WTC11 (cell line): Measurements from ENCODE around the gene ZNF385A. TPM values are rescaled to one million over a fixed set of nuclear protein-coding genes. Genes with fewer than 3 reads are reported as not detected.

ENCODE experiments used
- ATAC-seq: fragments of 200-7000 bp; cut with Tn5 transposase; 2 replicates; pipeline ENCODE4 v1.10.0; 2021; ENCODE audit warnings: mild to moderate bottlenecking, moderate library complexity
- CTCF ChIA-PET: fragments of 300-600 bp; sonication (Branson Sonifier 250); formaldehyde crosslinking; loops from one replicate; lab custom pipeline; 2021; ENCODE audit warnings: antibody characterized with exemption; lab: Charles Lee
- POLR2A ChIA-PET: fragments of 350-600 bp; sonication (Branson Sonifier 250); formaldehyde crosslinking; loops from one replicate; lab custom pipeline; 2021; ENCODE audit warnings: antibody characterized with exemption; lab: Charles Lee
- DNase-seq: peaks from one replicate; pipeline ENCODE4 v3.0.0; 2021; ENCODE audit warnings: low spot score
- H3K27ac Mint-ChIP-seq: 2 replicates; pipeline ENCODE4 v1.8.0; 2021; ENCODE audit warnings: mixed read lengths
- H3K27me3 Mint-ChIP-seq: 2 replicates; pipeline ENCODE4 v1.8.0; 2021; ENCODE audit warnings: low read depth, mild to moderate bottlenecking, moderate library complexity, mixed read lengths
- H3K36me3 Mint-ChIP-seq: 2 replicates; pipeline ENCODE4 v1.8.0; 2021; ENCODE audit warnings: mixed read lengths
- H3K4me1 Mint-ChIP-seq: 2 replicates; pipeline ENCODE4 v1.8.0; 2022; ENCODE audit warnings: mixed read lengths
- H3K4me3 Mint-ChIP-seq: 2 replicates; pipeline ENCODE4 v1.8.0; 2021; ENCODE audit warnings: mild to moderate bottlenecking, moderate library complexity, mixed read lengths
- H3K9me3 Mint-ChIP-seq: 2 replicates; pipeline ENCODE4 v1.8.0; 2021; ENCODE audit warnings: mixed read lengths
- CBFB ChIP-seq: sonication (generic); formaldehyde crosslinking; IDR thresholded peaks from 2 replicates; pipeline ENCODE4 v1.8.1; 2022; ENCODE audit warnings: mild to moderate bottlenecking, low read depth, missing genetic modification reagents
- GRHL2 ChIP-seq: fragments of 250-450 bp; sonication (Bioruptor Pico); IDR thresholded peaks from 2 replicates; pipeline ENCODE4 v1.8.0; 2022; ENCODE audit warnings: mild to moderate bottlenecking, moderate library complexity; ENCODE audit not compliant: insufficient replicate concordance, severe bottlenecking
- PREB ChIP-seq: sonication (generic); formaldehyde crosslinking; IDR thresholded peaks from 2 replicates; pipeline ENCODE4 v1.8.1; 2022; ENCODE audit warnings: mild to moderate bottlenecking, missing genetic modification reagents, moderate library complexity, borderline replicate concordance
- RELA ChIP-seq: sonication (generic); formaldehyde crosslinking; IDR thresholded peaks from 2 replicates; pipeline ENCODE4 v1.8.1; 2022; ENCODE audit warnings: missing genetic modification reagents, mild to moderate bottlenecking, borderline replicate concordance
- TEAD4 ChIP-seq: sonication (generic); formaldehyde crosslinking; IDR thresholded peaks from 2 replicates; pipeline ENCODE4 v1.8.0; 2022; ENCODE audit warnings: mild to moderate bottlenecking, missing genetic modification reagents
- USF1 ChIP-seq: sonication (generic); formaldehyde crosslinking; IDR thresholded peaks from 2 replicates; pipeline ENCODE4 v1.8.0; 2022; ENCODE audit warnings: mild to moderate bottlenecking, missing genetic modification reagents
- USF2 ChIP-seq: sonication (generic); formaldehyde crosslinking; IDR thresholded peaks from 2 replicates; pipeline ENCODE4 v1.8.1; 2023; ENCODE audit warnings: mild to moderate bottlenecking, missing genetic modification reagents, moderate library complexity
- ZNF138 ChIP-seq: sonication (generic); formaldehyde crosslinking; conservative IDR thresholded peaks from 2 replicates; pipeline ENCODE4 v1.8.1; 2022; ENCODE audit warnings: mild to moderate bottlenecking, moderate library complexity, missing genetic modification reagents
- ZNF219 ChIP-seq: sonication (generic); formaldehyde crosslinking; IDR thresholded peaks from 2 replicates; pipeline ENCODE4 v1.8.0; 2023; ENCODE audit warnings: missing genetic modification reagents, mild to moderate bottlenecking, borderline replicate concordance
- ZNF416 ChIP-seq: fragments of 250-450 bp; sonication (Bioruptor Pico); IDR thresholded peaks from 2 replicates; pipeline ENCODE4 v1.9.0; 2021; ENCODE audit warnings: mild to moderate bottlenecking, inconsistent platforms
- ZSCAN18 ChIP-seq: fragments of 250-450 bp; sonication (Bioruptor Pico); IDR thresholded peaks from 2 replicates; pipeline ENCODE4 v2.1.2; 2022; ENCODE audit warnings: mild to moderate bottlenecking, moderate library complexity
- total RNA-seq: library from RNA; stranded (reverse); gene quantifications from 3 replicates; pipeline ENCODE4 v1.2.3, GENCODE V29; 2021
- TF ChIP-seq, protein P1 (sequence below): fragments of 250-450 bp; sonication (Bioruptor Pico); IDR thresholded peaks from 2 replicates; pipeline ENCODE4 v1.8.0; 2021; ENCODE audit warnings: mild to moderate bottlenecking
- TF ChIP-seq, protein P2 (sequence below): fragments of 250-450 bp; sonication (Bioruptor Pico); IDR thresholded peaks from 2 replicates; pipeline ENCODE4 v1.9.0; 2021; ENCODE audit warnings: mild to moderate bottlenecking
- TF ChIP-seq, protein P3 (sequence below): sonication (generic); formaldehyde crosslinking; IDR thresholded peaks from 2 replicates; pipeline ENCODE4 v1.8.1; 2023; ENCODE audit warnings: mild to moderate bottlenecking, missing genetic modification reagents
- TF ChIP-seq, protein P4 (sequence below): sonication (generic); formaldehyde crosslinking; IDR thresholded peaks from 2 replicates; pipeline ENCODE4 v1.8.0; 2022; ENCODE audit warnings: missing genetic modification reagents
- TF ChIP-seq, protein P5 (sequence below): fragments of 200-600 bp; IDR thresholded peaks from 2 replicates; pipeline ENCODE4 v1.8.0; 2022; ENCODE audit warnings: antibody characterized with exemption

ZNF385A gene
- total RNA-seq, 1 experiment from 2014 or later: 23.5 TPM

DNA sequence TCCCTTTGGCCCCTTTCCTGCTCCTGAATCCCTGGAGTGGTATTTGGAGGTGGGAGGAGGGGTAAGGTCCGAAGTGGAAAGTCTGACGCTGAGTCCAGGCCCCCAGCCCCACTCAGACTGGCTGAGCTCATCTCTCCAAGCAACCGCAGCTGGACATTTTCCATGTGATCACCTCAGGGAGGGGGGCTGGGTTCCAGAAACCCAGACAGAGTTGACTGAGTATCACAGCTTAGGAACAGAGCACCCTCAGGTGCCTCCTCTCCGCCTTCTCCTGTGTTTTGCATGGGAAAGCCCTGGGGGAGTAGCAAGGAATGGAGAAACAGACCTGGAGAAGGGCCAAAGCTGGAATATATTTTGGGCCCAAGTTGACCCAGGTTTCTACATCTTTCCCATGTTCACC is 42.6 kb upstream of the ZNF385A start:
- ChIA-PET POLR2A (interaction anchor here (0.6 to 1.6 kb wide), 2 partner anchors 15 to 140 kb away, joined by 4 read pairs; no protein-coding TSS in a partner anchor), CTCF (interaction anchor here (1.3 to 12.5 kb wide), 9 partner anchors 7 to 102 kb away, joined by 3 to 230 read pairs (median 8); partner anchors contain the start of gene COPZ1)
- Mint-ChIP-seq H3K27me3 (peaks cover 93% of the 10 kb centered on the region), H3K36me3 (no peaks in the 10 kb centered on the region), H3K4me3 (no peak overlapping the region), H3K4me1 (peaks cover 46% of the 10 kb centered on the region), H3K27ac (no peak overlapping the region), H3K9me3 (no peaks in the 10 kb centered on the region)
- ATAC-seq: no peak
- no peak for DNase-seq
- TF ChIP-seq CBFB (CRISPR knock-in tag): no peak

GRCh38 chr12:54426690-54427089 is 42.2 kb upstream of the ZNF385A start:
- TF ChIP-seq, protein P1, sequence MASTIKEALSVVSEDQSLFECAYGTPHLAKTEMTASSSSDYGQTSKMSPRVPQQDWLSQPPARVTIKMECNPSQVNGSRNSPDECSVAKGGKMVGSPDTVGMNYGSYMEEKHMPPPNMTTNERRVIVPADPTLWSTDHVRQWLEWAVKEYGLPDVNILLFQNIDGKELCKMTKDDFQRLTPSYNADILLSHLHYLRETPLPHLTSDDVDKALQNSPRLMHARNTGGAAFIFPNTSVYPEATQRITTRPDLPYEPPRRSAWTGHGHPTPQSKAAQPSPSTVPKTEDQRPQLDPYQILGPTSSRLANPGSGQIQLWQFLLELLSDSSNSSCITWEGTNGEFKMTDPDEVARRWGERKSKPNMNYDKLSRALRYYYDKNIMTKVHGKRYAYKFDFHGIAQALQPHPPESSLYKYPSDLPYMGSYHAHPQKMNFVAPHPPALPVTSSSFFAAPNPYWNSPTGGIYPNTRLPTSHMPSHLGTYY (CRISPR knock-in tag): no peak
- no peak for TF ChIP-seq ZSCAN18 (CRISPR knock-in tag)
- TF ChIP-seq GRHL2 (CRISPR knock-in tag): no peak
- TF ChIP-seq RELA (CRISPR knock-in tag): no peak
- TF ChIP-seq, protein P2, sequence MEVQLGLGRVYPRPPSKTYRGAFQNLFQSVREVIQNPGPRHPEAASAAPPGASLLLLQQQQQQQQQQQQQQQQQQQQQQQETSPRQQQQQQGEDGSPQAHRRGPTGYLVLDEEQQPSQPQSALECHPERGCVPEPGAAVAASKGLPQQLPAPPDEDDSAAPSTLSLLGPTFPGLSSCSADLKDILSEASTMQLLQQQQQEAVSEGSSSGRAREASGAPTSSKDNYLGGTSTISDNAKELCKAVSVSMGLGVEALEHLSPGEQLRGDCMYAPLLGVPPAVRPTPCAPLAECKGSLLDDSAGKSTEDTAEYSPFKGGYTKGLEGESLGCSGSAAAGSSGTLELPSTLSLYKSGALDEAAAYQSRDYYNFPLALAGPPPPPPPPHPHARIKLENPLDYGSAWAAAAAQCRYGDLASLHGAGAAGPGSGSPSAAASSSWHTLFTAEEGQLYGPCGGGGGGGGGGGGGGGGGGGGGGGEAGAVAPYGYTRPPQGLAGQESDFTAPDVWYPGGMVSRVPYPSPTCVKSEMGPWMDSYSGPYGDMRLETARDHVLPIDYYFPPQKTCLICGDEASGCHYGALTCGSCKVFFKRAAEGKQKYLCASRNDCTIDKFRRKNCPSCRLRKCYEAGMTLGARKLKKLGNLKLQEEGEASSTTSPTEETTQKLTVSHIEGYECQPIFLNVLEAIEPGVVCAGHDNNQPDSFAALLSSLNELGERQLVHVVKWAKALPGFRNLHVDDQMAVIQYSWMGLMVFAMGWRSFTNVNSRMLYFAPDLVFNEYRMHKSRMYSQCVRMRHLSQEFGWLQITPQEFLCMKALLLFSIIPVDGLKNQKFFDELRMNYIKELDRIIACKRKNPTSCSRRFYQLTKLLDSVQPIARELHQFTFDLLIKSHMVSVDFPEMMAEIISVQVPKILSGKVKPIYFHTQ (CRISPR knock-in tag): no peak
- no peak for TF ChIP-seq ZNF138 (CRISPR knock-in tag)
- no peak for TF ChIP-seq PREB (CRISPR knock-in tag)
- TF ChIP-seq, protein P3, sequence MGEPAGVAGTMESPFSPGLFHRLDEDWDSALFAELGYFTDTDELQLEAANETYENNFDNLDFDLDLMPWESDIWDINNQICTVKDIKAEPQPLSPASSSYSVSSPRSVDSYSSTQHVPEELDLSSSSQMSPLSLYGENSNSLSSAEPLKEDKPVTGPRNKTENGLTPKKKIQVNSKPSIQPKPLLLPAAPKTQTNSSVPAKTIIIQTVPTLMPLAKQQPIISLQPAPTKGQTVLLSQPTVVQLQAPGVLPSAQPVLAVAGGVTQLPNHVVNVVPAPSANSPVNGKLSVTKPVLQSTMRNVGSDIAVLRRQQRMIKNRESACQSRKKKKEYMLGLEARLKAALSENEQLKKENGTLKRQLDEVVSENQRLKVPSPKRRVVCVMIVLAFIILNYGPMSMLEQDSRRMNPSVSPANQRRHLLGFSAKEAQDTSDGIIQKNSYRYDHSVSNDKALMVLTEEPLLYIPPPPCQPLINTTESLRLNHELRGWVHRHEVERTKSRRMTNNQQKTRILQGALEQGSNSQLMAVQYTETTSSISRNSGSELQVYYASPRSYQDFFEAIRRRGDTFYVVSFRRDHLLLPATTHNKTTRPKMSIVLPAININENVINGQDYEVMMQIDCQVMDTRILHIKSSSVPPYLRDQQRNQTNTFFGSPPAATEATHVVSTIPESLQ (CRISPR knock-in tag): no peak
- TF ChIP-seq TEAD4: no peak
- TF ChIP-seq, protein P4, sequence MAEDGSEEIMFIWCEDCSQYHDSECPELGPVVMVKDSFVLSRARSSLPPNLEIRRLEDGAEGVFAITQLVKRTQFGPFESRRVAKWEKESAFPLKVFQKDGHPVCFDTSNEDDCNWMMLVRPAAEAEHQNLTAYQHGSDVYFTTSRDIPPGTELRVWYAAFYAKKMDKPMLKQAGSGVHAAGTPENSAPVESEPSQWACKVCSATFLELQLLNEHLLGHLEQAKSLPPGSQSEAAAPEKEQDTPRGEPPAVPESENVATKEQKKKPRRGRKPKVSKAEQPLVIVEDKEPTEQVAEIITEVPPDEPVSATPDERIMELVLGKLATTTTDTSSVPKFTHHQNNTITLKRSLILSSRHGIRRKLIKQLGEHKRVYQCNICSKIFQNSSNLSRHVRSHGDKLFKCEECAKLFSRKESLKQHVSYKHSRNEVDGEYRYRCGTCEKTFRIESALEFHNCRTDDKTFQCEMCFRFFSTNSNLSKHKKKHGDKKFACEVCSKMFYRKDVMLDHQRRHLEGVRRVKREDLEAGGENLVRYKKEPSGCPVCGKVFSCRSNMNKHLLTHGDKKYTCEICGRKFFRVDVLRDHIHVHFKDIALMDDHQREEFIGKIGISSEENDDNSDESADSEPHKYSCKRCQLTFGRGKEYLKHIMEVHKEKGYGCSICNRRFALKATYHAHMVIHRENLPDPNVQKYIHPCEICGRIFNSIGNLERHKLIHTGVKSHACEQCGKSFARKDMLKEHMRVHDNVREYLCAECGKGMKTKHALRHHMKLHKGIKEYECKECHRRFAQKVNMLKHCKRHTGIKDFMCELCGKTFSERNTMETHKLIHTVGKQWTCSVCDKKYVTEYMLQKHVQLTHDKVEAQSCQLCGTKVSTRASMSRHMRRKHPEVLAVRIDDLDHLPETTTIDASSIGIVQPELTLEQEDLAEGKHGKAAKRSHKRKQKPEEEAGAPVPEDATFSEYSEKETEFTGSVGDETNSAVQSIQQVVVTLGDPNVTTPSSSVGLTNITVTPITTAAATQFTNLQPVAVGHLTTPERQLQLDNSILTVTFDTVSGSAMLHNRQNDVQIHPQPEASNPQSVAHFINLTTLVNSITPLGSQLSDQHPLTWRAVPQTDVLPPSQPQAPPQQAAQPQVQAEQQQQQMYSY (CRISPR knock-in tag): no peak
- TF ChIP-seq ZNF416: no peak
- TF ChIP-seq, protein P5, sequence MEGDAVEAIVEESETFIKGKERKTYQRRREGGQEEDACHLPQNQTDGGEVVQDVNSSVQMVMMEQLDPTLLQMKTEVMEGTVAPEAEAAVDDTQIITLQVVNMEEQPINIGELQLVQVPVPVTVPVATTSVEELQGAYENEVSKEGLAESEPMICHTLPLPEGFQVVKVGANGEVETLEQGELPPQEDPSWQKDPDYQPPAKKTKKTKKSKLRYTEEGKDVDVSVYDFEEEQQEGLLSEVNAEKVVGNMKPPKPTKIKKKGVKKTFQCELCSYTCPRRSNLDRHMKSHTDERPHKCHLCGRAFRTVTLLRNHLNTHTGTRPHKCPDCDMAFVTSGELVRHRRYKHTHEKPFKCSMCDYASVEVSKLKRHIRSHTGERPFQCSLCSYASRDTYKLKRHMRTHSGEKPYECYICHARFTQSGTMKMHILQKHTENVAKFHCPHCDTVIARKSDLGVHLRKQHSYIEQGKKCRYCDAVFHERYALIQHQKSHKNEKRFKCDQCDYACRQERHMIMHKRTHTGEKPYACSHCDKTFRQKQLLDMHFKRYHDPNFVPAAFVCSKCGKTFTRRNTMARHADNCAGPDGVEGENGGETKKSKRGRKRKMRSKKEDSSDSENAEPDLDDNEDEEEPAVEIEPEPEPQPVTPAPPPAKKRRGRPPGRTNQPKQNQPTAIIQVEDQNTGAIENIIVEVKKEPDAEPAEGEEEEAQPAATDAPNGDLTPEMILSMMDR: no peak
- no peak for TF ChIP-seq ZNF219 (CRISPR knock-in tag)
- TF ChIP-seq USF2 (CRISPR knock-in tag): no peak
- TF ChIP-seq USF1 (CRISPR knock-in tag): no peak
- CTCF ChIA-PET: interaction anchor here (1.5 to 12.5 kb wide), 3 partner anchors 12 to 48 kb away, joined by 4 to 230 read pairs (median 15); no protein-coding TSS in a partner anchor
- H3K27me3 Mint-ChIP-seq: peaks cover 93% of the 10 kb centered on the region
- H3K4me1 Mint-ChIP-seq: peaks cover 45% of the 10 kb centered on the region
- DNase-seq: no peak
- POLR2A ChIA-PET: interaction anchor here (1.6 kb wide), 1 partner anchor 15 kb away, joined by 4 read pairs; no protein-coding TSS in a partner anchor
- no peaks in the 10 kb centered on the region for H3K9me3 Mint-ChIP-seq
- no peak overlapping the region for H3K4me3 Mint-ChIP-seq
- H3K27ac Mint-ChIP-seq: no peak overlapping the region
- ATAC-seq: no peak
- H3K36me3 Mint-ChIP-seq: no peaks in the 10 kb centered on the region
